CD4-positive, alpha-beta T cell treated with Interleukin-17A for 1 hour (primary cell): ENCODE measurements around the gene SLC39A12.
"Not testable (repeated sequence)": the region's sequence is repeated elsewhere in the genome, so short reads cannot be mapped to it uniquely, and the experiment has no call there.

Experiments used
- DNase-seq: peaks from one replicate; pipeline ENCODE4 v3.0.0-alpha.2; 2020

The SLC39A12 gene

GRCh38 chr10:17951868-17952371 lies at the start of gene SLC39A12:
Gene SLC39A12 (plus strand): TSS chr10:17951918. CDS start chr10:17953277, 1,359 bp downstream.
- no peak for DNase-seq

GRCh38 chr10:17904564-17904963 lies 47.2 kb upstream of the SLC39A12 start:
- DNase-seq: no peak

GRCh38 chr10:17905491-17905890 lies 46.2 kb upstream of the SLC39A12 start:
- no peak for DNase-seq

- DNase-seq: no peak
Observed at GRCh38 chr10:17906002-17906401, 45.7 kb upstream of the SLC39A12 start.

GRCh38 chr10:17907641-17908040 lies 44.1 kb upstream of the SLC39A12 start:
- no peak for DNase-seq

- DNase-seq: no peak
Observed at GRCh38 chr10:17910125-17910789, 41.5 kb upstream of the SLC39A12 start.

- DNase-seq: no peak
Observed at GRCh38 chr10:17912754-17913153, 39.0 kb upstream of the SLC39A12 start.

- DNase-seq: no peak
Observed at GRCh38 chr10:17913604-17914003, 38.1 kb upstream of the SLC39A12 start.

- no peak for DNase-seq
Observed at GRCh38 chr10:17914169-17915045, 37.3 kb upstream of the SLC39A12 start.

GRCh38 chr10:17915181-17915580 lies 36.5 kb upstream of the SLC39A12 start:
- no peak for DNase-seq

- no peak for DNase-seq
Observed at GRCh38 chr10:17918187-17918903, 33.4 kb upstream of the SLC39A12 start.

- DNase-seq: no peak
Observed at GRCh38 chr10:17921378-17921777, 30.3 kb upstream of the SLC39A12 start.

GRCh38 chr10:17923728-17924127 lies 28.0 kb upstream of the SLC39A12 start:
- DNase-seq: no peak

- no peak for DNase-seq
Observed at GRCh38 chr10:17943033-17943745, 8.5 kb upstream of the SLC39A12 start.

- DNase-seq: not testable (repeated sequence)
Observed at GRCh38 chr10:17950269-17950668, 1.4 kb upstream of the SLC39A12 start.

- DNase-seq: no peak
Observed at GRCh38 chr10:17950726-17951125, 992 bp upstream of the SLC39A12 start.

- DNase-seq: not testable (repeated sequence)
Observed at GRCh38 chr10:17954372-17954771, 2.7 kb downstream of the SLC39A12 start.

- DNase-seq: no peak
Observed at GRCh38 chr10:17954861-17955260, 3.1 kb downstream of the SLC39A12 start.

- no peak for DNase-seq
Observed at GRCh38 chr10:17958049-17958448, 6.3 kb downstream of the SLC39A12 start.

GRCh38 chr10:17959870-17960269 lies 8.2 kb downstream of the SLC39A12 start:
- DNase-seq: no peak

GRCh38 chr10:17961551-17962422 lies 10.1 kb downstream of the SLC39A12 start:
- no peak for DNase-seq

- no peak for DNase-seq
Observed at GRCh38 chr10:17963431-17963830, 11.7 kb downstream of the SLC39A12 start.
